Thyroid gland (tissue), 4 donors: ENCODE measurements around the gene KIAA1549. TPM values are rescaled to one million over a fixed set of nuclear protein-coding genes. Genes with fewer than 3 reads are reported as not detected.

ENCODE experiments used
- DNase-seq, 2 donors: peaks; one replicate each; pipeline ENCODE4 v3.0.0-alpha.2; 2019
- H3K27ac ChIP-seq, 3 donors: fragments of 200-600 bp; sonication (generic); 1 replicate in 2 of 3; 2 replicates in 1 of 3; pipeline ENCODE4 v1.5.1; 2016 to 2019; ENCODE audit warnings: mild to moderate bottlenecking in 1 of 3, moderate library complexity in 1 of 3
- H3K27me3 ChIP-seq: fragments of 200-600 bp; sonication (generic); one replicate; pipeline ENCODE4 v1.5.1; 2019
- H3K36me3 ChIP-seq, 2 donors: fragments of 200-600 bp; sonication (generic); one replicate each; pipeline ENCODE4 v1.5.1; 2016 to 2019
- H3K4me1 ChIP-seq, 2 donors: fragments of 200-600 bp; sonication (generic); one replicate each; pipeline ENCODE4 v1.5.1; 2017 to 2019
- H3K4me3 ChIP-seq, 3 donors: fragments of 200-600 bp; sonication (generic); replicated peaks in 1 of 3; 1 replicate in 2 of 3; 2 replicates in 1 of 3; pipeline ENCODE4 v1.5.1; 2016; ENCODE audit warnings: mild to moderate bottlenecking in 1 of 3
- H3K9me3 ChIP-seq: fragments of 200-600 bp; sonication (generic); one replicate; pipeline ENCODE4 v1.5.1; 2017
- POLR2A ChIP-seq, 2 donors: fragments of 450-650 bp; IDR thresholded peaks; one replicate each; pipeline ENCODE4 v1.6.1; 2017; ENCODE audit warnings: antibody characterized with exemption in 2 of 2, mild to moderate bottlenecking in 2 of 2, moderate library complexity in 1 of 2
- WGBS, 2 donors: methylation state at CpG; one replicate each; pipeline ENCODE4 v1.1.5; 2017; 5-methylcytosine and 5-hydroxymethylcytosine counted together
- intact Hi-C: fragments of 100-400 bp; cut with DNase I; formaldehyde crosslinking; loops from one replicate; pipeline ENCODE4 v1.15.1; 2023
- total RNA-seq, 4 donors: library from RNA; depleted of rRNA; stranded (reverse); fragments of >200 nt; gene quantifications; one replicate each; pipeline ENCODE4 v1.2.3, GENCODE V29; 2016
- TF ChIP-seq, protein P1 (sequence below), 6 experiments: fragments of 200-600 bp in 3 of 6; fragments of 450-650 bp in 3 of 6; sonication (generic) in 3 of 6; IDR thresholded peaks; one replicate each; pipeline ENCODE4 v1.5.1; 2016 to 2019; ENCODE audit warnings: antibody characterized with exemption in 6 of 6, mild to moderate bottlenecking in 2 of 6, inconsistent platforms in 1 of 6, moderate library complexity in 1 of 6

Gene KIAA1549
- total RNA-seq, 4 donors from 2014 or later, result 1.2 to 3.9 (median 2.6) TPM

DNA sequence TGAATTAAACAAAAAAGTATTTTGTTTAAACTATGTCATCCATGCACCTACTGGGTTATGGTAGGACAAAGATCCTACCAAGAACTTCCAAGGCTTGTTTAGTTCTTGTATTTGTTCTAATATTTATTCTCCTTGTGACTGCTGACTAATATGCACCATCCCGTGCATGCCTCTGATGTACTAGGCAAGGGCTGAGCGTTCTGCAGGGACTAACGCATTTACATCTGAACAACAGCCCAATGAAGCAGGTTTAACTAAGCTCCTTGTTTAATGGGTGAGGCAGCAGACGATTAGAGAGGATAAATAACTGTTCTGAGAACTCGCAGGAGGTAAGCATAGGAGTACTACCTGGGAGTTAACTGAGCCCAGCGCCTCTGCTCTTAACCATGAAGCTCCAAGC lies 64.9 kb downstream of the KIAA1549 start:
- intact Hi-C loops, result no loop called here
- DNase-seq, result no peak
- Histone ChIP-seq H3K4me1 (no peaks in the 10 kb centered on the region), H3K27ac (no peak overlapping the region), H3K9me3 (no peaks in the 10 kb centered on the region), H3K4me3 (no peak overlapping the region), H3K27me3 (no peaks in the 10 kb centered on the region), H3K36me3 (peaks cover 0 to 5% of the 10 kb centered on the region in 2 donors)
- 93 to 96% methylated on average over 5 to 6 of the region's 6 CpGs for WGBS, 2 donors
- TF ChIP-seq, protein P1, sequence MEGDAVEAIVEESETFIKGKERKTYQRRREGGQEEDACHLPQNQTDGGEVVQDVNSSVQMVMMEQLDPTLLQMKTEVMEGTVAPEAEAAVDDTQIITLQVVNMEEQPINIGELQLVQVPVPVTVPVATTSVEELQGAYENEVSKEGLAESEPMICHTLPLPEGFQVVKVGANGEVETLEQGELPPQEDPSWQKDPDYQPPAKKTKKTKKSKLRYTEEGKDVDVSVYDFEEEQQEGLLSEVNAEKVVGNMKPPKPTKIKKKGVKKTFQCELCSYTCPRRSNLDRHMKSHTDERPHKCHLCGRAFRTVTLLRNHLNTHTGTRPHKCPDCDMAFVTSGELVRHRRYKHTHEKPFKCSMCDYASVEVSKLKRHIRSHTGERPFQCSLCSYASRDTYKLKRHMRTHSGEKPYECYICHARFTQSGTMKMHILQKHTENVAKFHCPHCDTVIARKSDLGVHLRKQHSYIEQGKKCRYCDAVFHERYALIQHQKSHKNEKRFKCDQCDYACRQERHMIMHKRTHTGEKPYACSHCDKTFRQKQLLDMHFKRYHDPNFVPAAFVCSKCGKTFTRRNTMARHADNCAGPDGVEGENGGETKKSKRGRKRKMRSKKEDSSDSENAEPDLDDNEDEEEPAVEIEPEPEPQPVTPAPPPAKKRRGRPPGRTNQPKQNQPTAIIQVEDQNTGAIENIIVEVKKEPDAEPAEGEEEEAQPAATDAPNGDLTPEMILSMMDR (IDR thresholded peaks at IDR 0.05), result no peak

DNA sequence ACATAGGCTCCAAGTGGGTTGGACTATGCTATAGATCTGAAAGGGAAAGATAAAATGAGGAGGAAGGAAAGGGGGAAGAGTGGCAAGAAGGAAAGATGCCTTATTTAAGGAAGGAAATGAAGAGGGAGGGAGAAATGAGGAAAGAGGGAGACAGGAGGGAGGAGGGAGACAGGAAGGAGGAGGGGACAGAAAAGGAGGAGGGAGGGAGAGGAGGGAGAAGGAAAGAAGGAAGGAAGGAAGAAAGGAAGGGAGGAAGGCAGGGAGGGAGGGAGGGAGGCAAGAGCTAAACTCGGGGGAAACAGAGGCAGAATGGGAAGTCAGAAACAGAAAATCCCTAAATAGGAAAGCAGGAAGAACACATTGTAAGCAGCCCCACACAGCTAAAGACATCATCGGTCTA lies 67.4 kb downstream of the KIAA1549 start:
- no peak for DNase-seq
- Histone ChIP-seq H3K36me3 (peaks cover 0 to 5% of the 10 kb centered on the region in 2 donors), H3K9me3 (no peaks in the 10 kb centered on the region), H3K4me1 (no peaks in the 10 kb centered on the region), H3K27me3 (no peaks in the 10 kb centered on the region), H3K27ac (no peak overlapping the region), H3K4me3 (no peak overlapping the region)
- TF ChIP-seq, protein P1 (IDR thresholded peaks at IDR 0.05), result no peak
- no peak for TF ChIP-seq POLR2A (IDR thresholded peaks at IDR 0.05)
- 79 to 90% methylated on average over 2 of the region's 2 CpGs for WGBS, 2 donors
- intact Hi-C loops, result no loop called here

DNA sequence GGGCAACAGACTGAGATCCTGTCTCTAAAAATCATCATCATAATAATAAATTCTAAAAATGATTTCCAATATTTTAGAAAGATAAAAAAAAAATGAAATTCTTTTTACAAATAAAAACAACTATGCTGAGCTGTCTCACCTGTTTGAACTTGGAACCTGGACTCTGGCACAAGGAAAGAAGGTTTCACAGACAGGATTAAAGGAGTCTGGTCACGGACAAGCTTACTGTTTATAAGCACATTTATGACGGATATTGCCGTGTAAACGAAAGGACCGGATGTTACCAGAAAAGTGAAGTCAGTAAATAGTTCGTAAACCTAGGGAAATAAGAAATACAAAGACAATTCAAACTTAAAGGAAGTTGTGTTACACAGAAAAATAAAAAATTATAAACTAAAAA lies 70.2 kb downstream of the KIAA1549 start:
- Histone ChIP-seq H3K9me3 (no peaks in the 10 kb centered on the region), H3K27me3 (no peaks in the 10 kb centered on the region), H3K27ac (no peak overlapping the region), H3K4me1 (no peaks in the 10 kb centered on the region), H3K4me3 (no peak overlapping the region), H3K36me3 (no peaks in the 10 kb centered on the region)
- 86% methylated on average over 6 of the region's 6 CpGs for WGBS, 2 donors
- intact Hi-C loops, result no loop called here
- no peak for TF ChIP-seq POLR2A (IDR thresholded peaks at IDR 0.05)
- DNase-seq, result no peak

DNA sequence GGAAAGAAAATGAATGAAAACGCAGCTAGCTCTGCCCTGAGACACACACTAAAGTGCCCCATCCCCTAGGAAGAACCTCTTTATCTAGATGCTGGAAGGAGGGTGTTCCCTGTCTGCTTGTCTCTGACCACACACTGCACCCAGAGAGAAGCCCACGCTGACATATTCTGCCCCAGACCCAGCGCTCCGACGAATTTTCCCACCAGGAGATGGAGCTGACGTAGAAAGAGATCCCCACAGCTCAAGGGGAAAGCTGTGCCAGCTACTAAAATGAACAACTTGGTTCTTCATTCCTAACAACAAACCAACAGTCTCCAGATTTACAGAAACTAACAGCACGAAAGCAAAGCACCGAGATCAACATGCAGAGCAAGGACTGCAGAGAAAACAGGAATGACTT lies 73.3 kb downstream of the KIAA1549 start:
- no peak overlapping the region for H3K27ac ChIP-seq
- TF ChIP-seq POLR2A (IDR thresholded peaks at IDR 0.05), result no peak
- TF ChIP-seq, protein P1 (IDR thresholded peaks at IDR 0.05), result no peak
- DNase-seq, result no peak
- intact Hi-C loops, result no loop called here
- no peaks in the 10 kb centered on the region for H3K4me1 ChIP-seq
- no peak overlapping the region for H3K4me3 ChIP-seq
- H3K27me3 ChIP-seq, result no peaks in the 10 kb centered on the region
- no peaks in the 10 kb centered on the region for H3K36me3 ChIP-seq
- WGBS, 2 donors, result 47 to 78% methylated on average over 8 of the region's 8 CpGs
- H3K9me3 ChIP-seq, result no peaks in the 10 kb centered on the region

DNA sequence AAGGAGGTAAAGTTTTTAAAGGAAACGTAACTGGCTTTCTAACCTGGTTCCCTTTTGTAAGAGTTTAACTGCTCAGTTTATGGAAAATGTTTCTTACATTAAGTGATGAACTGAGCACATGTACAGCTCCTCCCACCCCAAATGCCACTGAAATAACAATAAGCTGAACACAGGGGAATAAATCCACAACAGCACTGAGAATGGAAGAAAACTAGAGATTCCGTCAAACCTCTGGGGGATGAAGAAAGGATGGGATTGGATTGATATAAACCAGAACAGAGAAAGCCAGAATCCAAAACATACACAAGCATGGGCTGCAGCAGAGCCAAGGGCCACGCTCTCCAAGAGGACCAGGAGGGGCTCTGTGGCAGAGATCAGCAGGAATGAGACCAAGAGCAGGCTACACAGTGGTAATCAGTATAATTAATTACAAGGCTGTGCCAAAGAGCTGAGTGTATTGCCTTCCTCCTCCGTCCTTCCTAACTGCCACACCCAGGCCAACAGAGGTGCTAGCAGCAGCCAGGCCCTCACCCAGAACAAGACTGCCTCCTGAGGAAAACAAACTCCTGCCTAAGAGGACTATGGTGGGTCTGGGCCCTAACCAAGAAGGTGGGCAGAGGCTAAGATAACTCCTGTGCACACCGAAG lies 73.9 kb downstream of the KIAA1549 start:
- WGBS, 2 donors, result 79 to 80% methylated on average over 5 of the region's 5 CpGs
- DNase-seq, result no peak
- TF ChIP-seq, protein P1 (IDR thresholded peaks at IDR 0.05), result no peak
- no peak for TF ChIP-seq POLR2A (IDR thresholded peaks at IDR 0.05)
- Histone ChIP-seq H3K27me3 (no peaks in the 10 kb centered on the region), H3K9me3 (no peaks in the 10 kb centered on the region), H3K27ac (no peak overlapping the region), H3K4me1 (no peaks in the 10 kb centered on the region), H3K36me3 (no peaks in the 10 kb centered on the region), H3K4me3 (no peak overlapping the region)
- intact Hi-C loops, result no loop called here
